Testis (tissue), 2 donors: ENCODE data around the gene EDARADD.

Experiments
- CTCF ChIP-seq, 3 experiments: fragments of 450-650 bp in 2 of 3; fragments of 200-600 bp in 1 of 3; sonication (generic) in 1 of 3; IDR thresholded peaks; one replicate each; pipeline ENCODE4 v1.5.1; 2016 to 2019; ENCODE audit warnings: antibody characterized with exemption in 3 of 3, mild to moderate bottlenecking in 2 of 3, moderate library complexity in 1 of 3
- POLR2A ChIP-seq: fragments of 450-650 bp; IDR thresholded peaks from one replicate; pipeline ENCODE4 v1.6.1; 2017; ENCODE audit warnings: antibody characterized with exemption, mild to moderate bottlenecking, moderate library complexity

GRCh38 chr1:236511735-236512418, 117.8 kb downstream of the EDARADD start:
- TF ChIP-seq CTCF (IDR thresholded peaks at IDR 0.05): no peak
- no peak for TF ChIP-seq POLR2A
